A673 (cell line): ENCODE data around the gene DLG4. TPM values are rescaled to one million over a fixed set of nuclear protein-coding genes. Genes with fewer than 3 reads are reported as not detected.

Experiments
- BruUV-seq: library from RNA; stranded (reverse); fragments of 400-500 nt; replicated peaks from 2 replicates; lab custom pipeline; 2021; lab: Mats Ljungman, UMichigan
- CTCF ChIA-PET: fragments of 300-600 bp; sonication (Branson Sonifier 250); formaldehyde crosslinking; loops from one replicate; lab custom pipeline; 2022; ENCODE audit warnings: antibody characterized with exemption; lab: Charles Lee
- POLR2A ChIA-PET: fragments of 300-600 bp; sonication (Branson Sonifier 250); formaldehyde crosslinking; loops from one replicate; lab custom pipeline; 2022; ENCODE audit warnings: antibody characterized with exemption; ENCODE audit not compliant: low non-redundant PET; lab: Charles Lee
- DNase-seq: peaks from one replicate; pipeline ENCODE4 v3.0.0-alpha.2; 2015; ENCODE audit warnings: low spot score
- H3K27ac ChIP-seq: fragments of 200-600 bp; sonication (generic); 2 replicates; pipeline ENCODE4 v1.5.1; 2016; ENCODE audit warnings: mixed run types, low read depth, mild to moderate bottlenecking, mixed read lengths, antibody characterized with exemption, low read length; ENCODE audit not compliant: poor library complexity, severe bottlenecking
- H3K27me3 ChIP-seq: fragments of 200-600 bp; sonication (generic); replicated peaks from 2 replicates; pipeline ENCODE4 v1.6.1; 2017; ENCODE audit warnings: mixed run types, low read depth, mild to moderate bottlenecking, mixed read lengths, antibody characterized with exemption, low read length; ENCODE audit not compliant: insufficient read depth, poor library complexity
- H3K36me3 ChIP-seq: fragments of 200-600 bp; sonication (generic); 2 replicates; pipeline ENCODE4 v1.6.1; 2016; ENCODE audit warnings: mixed run types, mild to moderate bottlenecking, mixed read lengths, antibody characterized with exemption, low read length; ENCODE audit not compliant: insufficient read depth, poor library complexity, severe bottlenecking
- H3K4me1 ChIP-seq: fragments of 200-600 bp; sonication (generic); 2 replicates; pipeline ENCODE4 v1.6.1; 2017; ENCODE audit warnings: mixed run types, mild to moderate bottlenecking, mixed read lengths, antibody characterized with exemption, low read length; ENCODE audit not compliant: insufficient read depth, poor library complexity, severe bottlenecking
- H3K4me3 ChIP-seq: fragments of 200-600 bp; sonication (generic); 2 replicates; pipeline ENCODE4 v1.5.1; 2016; ENCODE audit warnings: low read depth, mixed run types, mild to moderate bottlenecking, mixed read lengths, low read length; ENCODE audit not compliant: poor library complexity, severe bottlenecking
- H3K9me3 ChIP-seq: fragments of 200-600 bp; sonication (generic); 2 replicates; pipeline ENCODE4 v1.6.1; 2016; ENCODE audit warnings: mixed run types, low read depth, mild to moderate bottlenecking, mixed read lengths, antibody characterized with exemption, low read length; ENCODE audit not compliant: poor library complexity, severe bottlenecking
- EZH2 ChIP-seq: fragments of 200-600 bp; sonication (generic); IDR thresholded peaks from 2 replicates; pipeline ENCODE4 v1.6.1; 2017; ENCODE audit warnings: borderline replicate concordance, low read depth, mild to moderate bottlenecking, mixed read lengths, antibody characterized with exemption, low read length; ENCODE audit not compliant: poor library complexity, severe bottlenecking
- intact Hi-C: fragments of 100-400 bp; cut with micrococcal nuclease; formaldehyde crosslinking; loops from one replicate; pipeline ENCODE4 v1.10.0; 2022; ENCODE audit not compliant: unreplicated experiment
- microRNA-seq: library from miRNA; unstranded; fragments of <30 nt; microRNA quantifications from one replicate; pipeline ENCODE4 v1.2.0, GENCODE V29; 2021
- total RNA-seq: library from RNA; stranded (reverse); gene quantifications from 2 replicates; pipeline ENCODE4 v1.2.3, GENCODE V29; 2021
- TF ChIP-seq, protein P1 (sequence below): fragments of 300-800, 200-600 bp; sonication (generic); conservative IDR thresholded peaks from 2 replicates; pipeline ENCODE4 v1.5.1; 2017; ENCODE audit warnings: low read depth, mild to moderate bottlenecking, antibody characterized with exemption, low read length, moderate library complexity, mixed read lengths

DLG4 gene
- total RNA-seq, 1 experiment from 2014 or later: 74.7 TPM

DNA sequence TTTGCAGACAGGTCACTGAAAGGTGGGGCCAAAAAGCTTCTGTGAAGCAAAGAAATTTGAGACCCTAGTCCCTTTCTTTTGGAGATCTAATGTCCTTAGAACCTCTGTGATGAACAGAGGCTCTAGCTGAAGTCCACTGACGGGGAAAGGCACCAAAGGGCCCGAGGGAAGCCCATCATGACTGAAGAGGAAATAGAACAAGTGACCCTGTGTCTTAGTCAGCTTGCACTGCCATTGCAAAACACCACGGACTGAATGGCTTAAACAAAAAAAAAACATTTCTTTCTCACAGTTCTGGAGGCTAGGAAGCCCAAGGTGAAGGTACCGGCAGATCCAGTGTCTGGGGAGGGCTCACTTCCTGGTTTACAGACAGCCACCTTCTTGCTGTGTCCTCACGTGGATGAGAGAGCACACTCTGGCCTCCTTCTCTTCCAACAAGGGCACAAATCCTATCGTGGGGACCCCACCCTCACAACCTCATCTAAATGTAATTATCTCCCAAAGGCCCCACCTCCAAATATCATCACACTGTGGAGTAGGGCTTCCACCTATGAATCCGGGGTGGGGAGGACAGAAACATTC, 80.7 kb downstream of the DLG4 start:
- intact Hi-C loops: loop anchor here (5.0 kb wide), 2 partner anchors 33 to 227 kb away; no protein-coding TSS in a partner anchor
- Histone ChIP-seq H3K4me1 (peaks cover 1% of the 10 kb centered on the region), H3K27ac (no peak overlapping the region), H3K27me3 (no peaks in the 10 kb centered on the region), H3K4me3 (no peak overlapping the region), H3K9me3 (no peaks in the 10 kb centered on the region), H3K36me3 (no peaks in the 10 kb centered on the region)
- CTCF ChIA-PET: interaction anchor here (1.6 kb wide), 1 partner anchor 13 kb away, joined by 3 read pairs; no protein-coding TSS in a partner anchor
- POLR2A ChIA-PET: no interaction called here
- TF ChIP-seq EZH2: no peak
- TF ChIP-seq, protein P1, sequence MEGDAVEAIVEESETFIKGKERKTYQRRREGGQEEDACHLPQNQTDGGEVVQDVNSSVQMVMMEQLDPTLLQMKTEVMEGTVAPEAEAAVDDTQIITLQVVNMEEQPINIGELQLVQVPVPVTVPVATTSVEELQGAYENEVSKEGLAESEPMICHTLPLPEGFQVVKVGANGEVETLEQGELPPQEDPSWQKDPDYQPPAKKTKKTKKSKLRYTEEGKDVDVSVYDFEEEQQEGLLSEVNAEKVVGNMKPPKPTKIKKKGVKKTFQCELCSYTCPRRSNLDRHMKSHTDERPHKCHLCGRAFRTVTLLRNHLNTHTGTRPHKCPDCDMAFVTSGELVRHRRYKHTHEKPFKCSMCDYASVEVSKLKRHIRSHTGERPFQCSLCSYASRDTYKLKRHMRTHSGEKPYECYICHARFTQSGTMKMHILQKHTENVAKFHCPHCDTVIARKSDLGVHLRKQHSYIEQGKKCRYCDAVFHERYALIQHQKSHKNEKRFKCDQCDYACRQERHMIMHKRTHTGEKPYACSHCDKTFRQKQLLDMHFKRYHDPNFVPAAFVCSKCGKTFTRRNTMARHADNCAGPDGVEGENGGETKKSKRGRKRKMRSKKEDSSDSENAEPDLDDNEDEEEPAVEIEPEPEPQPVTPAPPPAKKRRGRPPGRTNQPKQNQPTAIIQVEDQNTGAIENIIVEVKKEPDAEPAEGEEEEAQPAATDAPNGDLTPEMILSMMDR: no peak
- no peak for DNase-seq
- no TSS peak for BruUV-seq

DNA sequence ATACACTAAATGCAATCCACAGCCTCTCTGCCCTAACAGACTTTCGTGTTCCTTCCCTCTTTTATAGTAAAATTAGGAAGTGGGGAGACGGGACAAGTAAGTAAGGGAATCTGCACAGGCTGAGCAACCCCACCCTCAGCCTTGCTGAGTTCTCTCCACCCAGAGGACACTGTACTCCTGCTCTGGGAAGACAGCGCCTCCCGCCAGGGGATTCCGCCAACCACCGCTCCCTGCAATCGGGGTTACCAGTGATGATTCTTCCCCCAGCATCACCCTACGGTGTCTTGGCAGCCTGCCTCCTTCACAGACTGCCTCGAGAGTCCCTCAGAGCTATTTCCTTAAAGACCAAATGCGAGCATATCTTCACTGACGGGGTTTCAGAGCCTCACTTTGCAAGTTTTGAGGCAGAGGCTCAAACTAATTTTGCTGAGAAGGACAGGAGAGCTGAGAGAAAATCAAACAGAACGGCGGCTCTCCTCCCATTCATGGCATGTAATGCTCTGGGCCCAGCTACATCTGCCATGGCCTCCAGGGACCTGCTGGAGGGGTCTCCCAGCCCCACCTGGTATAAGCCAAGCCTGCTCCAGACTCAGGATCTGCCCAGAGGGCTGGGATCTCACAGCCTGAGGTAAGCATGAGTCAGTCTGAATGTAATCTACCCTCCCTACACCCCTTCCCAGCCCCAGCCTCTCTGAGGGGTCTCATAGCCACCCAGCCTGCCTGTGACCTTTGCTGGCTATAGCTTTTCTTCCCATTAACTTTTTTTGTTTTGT, 82.3 kb downstream of the DLG4 start:
- ChIA-PET CTCF (interaction anchor here (1.1 to 2.2 kb wide), 6 partner anchors 11 to 92 kb away, joined by 3 to 19 read pairs (median 4); no protein-coding TSS in a partner anchor), POLR2A (interaction anchor here (0.7 kb wide), 1 partner anchor 209 kb away, joined by 3 read pairs; no protein-coding TSS in a partner anchor)
- no peak for DNase-seq
- Histone ChIP-seq H3K27ac (no peak overlapping the region), H3K27me3 (no peaks in the 10 kb centered on the region), H3K4me1 (peaks cover 14% of the 10 kb centered on the region), H3K9me3 (no peaks in the 10 kb centered on the region), H3K36me3 (no peaks in the 10 kb centered on the region), H3K4me3 (no peak overlapping the region)
- intact Hi-C loops: loop anchor here (5.0 kb wide), 2 partner anchors 35 to 225 kb away; no protein-coding TSS in a partner anchor
- TF ChIP-seq EZH2: no peak
- TF ChIP-seq, protein P1: 0 out of 2 replicates have a peak, but pooled peaks have one; percentile 18
- BruUV-seq: no TSS peak

Small RNAs within 50 kb of the gene (microRNA-seq; reads per million reads assigned to microRNA genes)
- gene MIR324: 11,566 reads per million, percentile 96 among the genes with 10 or more reads in this experiment

Other genes with a start within 250 kb of the DLG4 start
- not detected in 2 replicates for gene ALOX12, start 223.8 kb downstream of the DLG4 start, total RNA-seq
- gene RNASEK, start 207.2 kb downstream of the DLG4 start, total RNA-seq: 246 and 258 TPM in 2 replicates
- gene BCL6B, start 196.8 kb downstream of the DLG4 start, total RNA-seq: 0.44 and 0.58 TPM in 2 replicates
- 11.7 and 15.5 TPM in 2 replicates for gene SLC16A13, start 183.8 kb downstream of the DLG4 start, total RNA-seq
- gene SLC16A11, start 175.7 kb downstream of the DLG4 start, total RNA-seq: 0.47 and 1.3 TPM in 2 replicates
- gene CLEC10A, start 139.6 kb downstream of the DLG4 start, total RNA-seq: not detected in 2 replicates
- not detected in 2 replicates for gene ASGR2, start 105.0 kb downstream of the DLG4 start, total RNA-seq
- 6.1 and 8.0 TPM in 2 replicates for gene ASGR1, start 40.5 kb downstream of the DLG4 start, total RNA-seq
- 425 and 509 TPM in 2 replicates for gene ACADVL, start 102 bp upstream of the DLG4 start, total RNA-seq
- gene DVL2, start 14.7 kb upstream of the DLG4 start, total RNA-seq: 133 and 139 TPM in 2 replicates
- gene PHF23, start 19.6 kb upstream of the DLG4 start, total RNA-seq: 84.0 and 85.1 TPM in 2 replicates
- 296 and 314 TPM in 2 replicates for gene GABARAP, start 22.6 kb upstream of the DLG4 start, total RNA-seq
- 175 and 179 TPM in 2 replicates for gene CTDNEP1, start 31.9 kb upstream of the DLG4 start, total RNA-seq
- gene ELP5, start 32.4 kb upstream of the DLG4 start, total RNA-seq: 123 and 128 TPM in 2 replicates
- gene CLDN7, start 42.6 kb upstream of the DLG4 start, total RNA-seq: 0.55 TPM in 1 of 2 replicates, not detected in the other
- 0.67 and 1.6 TPM in 2 replicates for gene SLC2A4, start 61.9 kb upstream of the DLG4 start, total RNA-seq
- gene YBX2, start 74.8 kb upstream of the DLG4 start, total RNA-seq: 0.77 and 1.6 TPM in 2 replicates
- 1,112 and 1,128 TPM in 2 replicates for gene EIF5A, start 87.8 kb upstream of the DLG4 start, total RNA-seq
- 116 and 133 TPM in 2 replicates for gene GPS2, start 95.5 kb upstream of the DLG4 start, total RNA-seq
- 81.7 and 99.5 TPM in 2 replicates for gene NEURL4, start 109.5 kb upstream of the DLG4 start, total RNA-seq
- 1.1 TPM in 2 replicates for gene ACAP1, start 116.7 kb upstream of the DLG4 start, total RNA-seq
- gene KCTD11, start 132.3 kb upstream of the DLG4 start, total RNA-seq: 3.8 TPM in 2 replicates
- not detected in 2 replicates for gene TMEM95, start 135.3 kb upstream of the DLG4 start, total RNA-seq
- 0.90 and 1.1 TPM in 2 replicates for gene TNK1, start 161.3 kb upstream of the DLG4 start, total RNA-seq
- gene PLSCR3, start 174.7 kb upstream of the DLG4 start, total RNA-seq: 15.2 and 29.3 TPM in 2 replicates
- gene TMEM256, start 184.3 kb upstream of the DLG4 start, total RNA-seq: 57.6 and 91.6 TPM in 2 replicates
- 36.9 and 60.5 TPM in 2 replicates for gene NLGN2, start 188.0 kb upstream of the DLG4 start, total RNA-seq
- gene SPEM1, start 200.5 kb upstream of the DLG4 start, total RNA-seq: 0.43 and 0.55 TPM in 2 replicates
- 0.24 TPM in 1 of 2 replicates, not detected in the other for gene SPEM2, start 205.8 kb upstream of the DLG4 start, total RNA-seq
- not detected in 2 replicates for gene SPEM3, start 209.0 kb upstream of the DLG4 start, total RNA-seq
- 3.2 and 4.7 TPM in 2 replicates for gene TMEM102, start 215.6 kb upstream of the DLG4 start, total RNA-seq
- 18.2 and 24.6 TPM in 2 replicates for gene FGF11, start 219.7 kb upstream of the DLG4 start, total RNA-seq
- 5.2 and 8.6 TPM in 2 replicates for gene CHRNB1, start 225.2 kb upstream of the DLG4 start, total RNA-seq